HG03442 (cell line): ENCODE results near the gene SIAE.
A peak's percentile ranks its signal among the peaks of the same experiment; 100 is the strongest.
"Not testable (repeated sequence)": the region's sequence is repeated elsewhere in the genome, so short reads cannot be mapped to it uniquely, and the experiment has no call there.

Experiments
- ATAC-seq: cut with Tn5 transposase; IDR thresholded peaks from one replicate; pipeline ENCODE4 v1.9.1; 2021; ENCODE audit warnings: mild to moderate bottlenecking, moderate library complexity; ENCODE audit not compliant: unreplicated experiment

The SIAE gene

DNA sequence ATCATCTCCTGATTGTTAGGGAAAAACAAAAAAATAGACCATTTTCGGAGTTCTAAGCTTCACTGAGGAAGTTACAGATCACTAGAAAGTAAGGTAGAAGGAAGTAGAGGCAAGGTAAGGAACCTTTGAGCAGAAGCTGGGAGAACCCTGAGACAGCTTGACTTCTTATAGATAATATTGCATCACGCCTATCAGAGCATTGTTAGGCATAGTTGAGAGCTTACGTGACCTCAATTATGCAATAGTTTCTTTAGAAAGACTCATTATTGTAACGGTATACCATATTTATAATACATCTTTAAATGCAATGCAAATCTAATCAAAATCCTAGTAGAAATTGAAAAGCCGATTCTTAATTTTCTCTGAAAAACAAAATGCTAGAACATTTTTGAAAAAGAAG lies 46.0 kb downstream of the SIAE start:
- no peak for ATAC-seq

DNA sequence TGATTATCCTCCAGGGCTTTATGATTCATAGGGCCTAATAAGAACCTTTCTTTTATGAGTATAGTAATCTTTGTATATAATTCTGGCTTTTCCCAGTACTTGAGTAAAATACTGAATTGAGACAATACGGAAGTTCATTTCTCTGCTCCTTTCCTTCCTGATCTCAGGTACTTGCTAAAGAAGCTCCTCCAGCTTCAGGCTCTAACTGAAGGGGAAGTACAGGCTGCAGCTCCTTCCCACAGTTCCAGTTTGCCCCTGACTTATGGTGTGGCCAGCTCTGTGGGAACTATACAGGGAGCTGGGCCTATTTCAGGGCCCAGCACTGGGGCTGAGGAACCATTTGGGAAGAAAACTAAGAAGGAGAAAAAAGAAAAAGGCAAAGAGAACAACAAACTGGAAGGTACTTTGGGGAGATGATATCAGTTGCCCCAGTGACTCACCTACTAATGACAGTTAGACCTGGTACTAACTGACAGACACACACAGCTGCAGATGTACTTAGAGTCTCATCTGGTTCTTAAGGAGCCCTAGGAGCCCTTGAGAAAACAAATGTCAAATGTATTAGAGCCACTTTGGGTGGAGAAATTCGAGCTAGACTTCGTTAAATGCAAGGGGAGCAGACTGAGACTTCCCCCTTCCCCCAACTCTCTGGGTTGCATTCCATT lies 47.9 kb downstream of the SIAE start:
- no peak for ATAC-seq

DNA sequence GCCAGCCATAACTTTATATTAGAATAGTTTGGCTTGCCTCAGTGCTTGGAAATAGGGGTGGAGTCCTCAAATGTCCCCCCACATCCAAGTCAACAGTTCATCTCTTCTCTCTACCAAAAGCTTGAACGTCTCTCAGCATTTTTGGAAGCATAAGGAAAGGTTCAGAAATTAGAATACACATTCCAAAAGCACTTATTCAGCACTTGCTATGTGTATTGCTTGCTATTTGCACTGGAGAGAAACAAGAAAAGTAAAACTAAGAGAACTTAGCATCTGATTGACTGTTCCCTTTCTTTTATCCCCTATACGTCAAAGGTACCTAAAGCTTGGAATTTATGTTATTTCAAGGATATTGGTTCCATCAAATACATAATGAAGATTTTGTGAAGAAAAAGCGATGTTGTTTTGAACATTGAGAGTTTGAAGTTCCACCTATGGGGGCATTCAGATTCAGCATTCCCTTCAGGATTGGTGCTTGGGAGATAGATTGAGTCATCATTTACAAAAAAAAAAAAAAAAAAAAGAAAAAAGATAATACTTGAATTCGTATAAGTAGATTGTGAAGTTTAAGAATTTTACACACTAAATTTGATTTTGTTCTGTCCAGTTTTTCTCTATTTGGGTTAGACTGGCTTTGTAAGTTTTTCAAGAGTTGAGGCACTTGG lies 49.5 kb downstream of the SIAE start:
- ATAC-seq: no peak

DNA sequence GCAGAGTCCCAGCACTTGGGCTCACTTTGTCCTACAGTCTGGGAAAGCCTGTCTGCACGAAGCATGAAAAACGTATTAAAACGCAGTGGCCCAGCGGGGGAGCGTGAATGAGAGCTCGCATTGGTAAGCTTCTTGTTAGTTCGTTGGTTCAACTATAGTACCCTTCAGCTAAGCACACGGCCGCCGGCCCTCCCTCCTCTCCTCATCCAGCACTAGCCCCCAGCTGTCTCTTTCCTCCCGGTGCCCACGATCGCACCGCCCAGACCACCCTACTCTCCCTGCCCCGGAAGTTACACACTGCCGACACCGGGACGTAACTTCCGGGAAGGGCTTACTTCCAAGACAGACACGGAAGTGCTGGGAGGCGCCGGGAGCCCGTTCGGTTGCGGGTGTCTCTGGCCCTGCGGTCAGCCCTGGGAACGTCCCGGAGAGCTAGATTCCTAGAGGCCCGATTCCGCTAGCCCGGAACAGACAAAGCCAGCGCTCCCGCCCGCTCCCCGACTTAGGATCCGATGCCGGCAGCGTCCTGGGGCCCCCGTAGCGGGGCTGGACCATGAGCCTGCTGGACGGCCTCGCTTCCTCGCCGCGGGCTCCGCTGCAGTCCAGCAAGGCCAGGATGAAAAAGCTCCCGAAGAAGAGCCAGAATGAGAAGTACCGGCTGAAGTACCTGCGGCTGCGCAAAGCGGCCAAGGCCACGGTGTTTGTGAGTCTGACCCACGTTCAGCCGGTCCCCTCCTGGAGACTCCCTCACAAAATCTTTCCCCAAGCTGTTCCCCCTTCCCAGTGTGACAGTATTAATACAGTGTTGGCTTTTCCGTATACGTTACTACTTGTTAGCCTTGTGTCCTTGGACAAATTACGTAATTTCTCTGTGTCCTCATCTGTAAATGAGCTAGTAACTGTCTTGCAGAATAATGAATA lies 50.7 kb downstream of the SIAE start, which contains the start of gene TBRG1:
Gene TBRG1, plus strand, starts transcription at position 334 of the 921 bp plus-strand sequence. Its CDS starts 220 bp downstream, at position 554.
- peak; percentile 99 for ATAC-seq

DNA sequence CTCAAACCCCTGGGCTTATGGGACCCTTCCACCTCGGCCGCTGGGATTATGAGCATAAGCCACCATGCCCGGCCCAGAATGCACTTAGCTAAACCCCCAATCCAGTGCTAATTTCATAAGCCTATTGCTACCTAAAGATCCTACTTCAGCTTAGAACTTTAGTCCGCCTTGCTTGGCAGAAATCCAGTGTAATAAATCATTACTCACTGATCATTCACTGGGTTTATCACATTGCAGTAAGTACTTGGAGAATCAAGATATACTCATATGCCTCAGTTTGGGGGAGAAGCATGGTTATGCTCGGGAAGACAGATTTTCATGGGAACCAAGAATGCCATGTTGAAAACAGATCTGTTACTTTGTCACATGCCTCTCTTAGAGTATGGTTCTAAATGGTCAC lies 54.7 kb downstream of the SIAE start:
- no peak for ATAC-seq

DNA sequence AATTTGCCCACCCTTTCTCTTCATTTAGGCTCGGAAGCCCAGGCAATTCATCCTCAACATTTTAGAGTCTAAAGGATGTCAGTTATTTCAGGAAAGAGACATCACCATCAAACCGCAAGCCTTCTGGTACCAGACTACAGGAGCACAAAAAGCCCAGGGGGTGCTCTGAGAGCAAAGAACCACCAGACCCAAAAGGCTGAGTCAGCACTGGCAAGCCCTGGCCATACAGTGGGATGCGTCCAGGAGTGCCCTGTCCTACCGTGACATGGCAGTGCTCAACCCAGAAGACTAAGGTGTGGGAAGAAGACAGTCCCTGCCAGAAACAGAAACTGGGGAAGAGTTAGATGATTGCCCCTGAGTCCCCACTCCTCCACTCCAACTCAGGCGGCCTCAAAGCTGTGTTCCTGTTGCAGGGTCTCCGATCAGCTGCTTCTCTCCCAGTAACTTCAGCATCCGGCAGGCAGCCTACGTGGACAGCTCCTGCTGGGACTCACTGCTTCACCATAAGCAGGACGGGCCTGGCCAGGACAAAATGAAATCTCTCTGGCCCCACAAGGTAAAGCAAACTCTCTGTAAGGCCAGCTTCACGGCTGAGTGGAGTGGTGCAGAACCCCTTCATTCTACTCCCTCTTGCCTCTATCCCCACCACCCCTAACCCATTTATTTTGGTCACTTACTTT lies 60.8 kb downstream of the SIAE start:
- ATAC-seq: no peak

DNA sequence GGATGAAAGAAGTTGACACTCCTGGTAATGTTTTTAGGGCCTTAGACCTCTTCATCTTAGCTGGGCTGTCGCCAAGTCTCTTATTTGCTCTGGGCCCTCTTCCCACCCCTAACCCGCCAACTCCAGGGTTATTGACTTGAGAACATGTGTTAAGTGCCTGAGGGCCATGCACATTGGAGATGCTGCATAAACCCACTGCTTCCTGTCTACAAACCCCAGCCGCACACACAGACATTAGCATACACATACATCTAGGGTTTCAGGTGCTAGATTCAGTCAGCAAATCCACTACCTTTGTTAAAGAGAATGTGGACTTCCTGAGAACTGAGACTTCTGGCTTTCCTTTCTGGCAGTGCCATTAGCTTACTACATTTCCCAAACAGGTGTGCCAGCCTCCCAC lies 61.5 kb downstream of the SIAE start:
- ATAC-seq: peak; percentile 61

DNA sequence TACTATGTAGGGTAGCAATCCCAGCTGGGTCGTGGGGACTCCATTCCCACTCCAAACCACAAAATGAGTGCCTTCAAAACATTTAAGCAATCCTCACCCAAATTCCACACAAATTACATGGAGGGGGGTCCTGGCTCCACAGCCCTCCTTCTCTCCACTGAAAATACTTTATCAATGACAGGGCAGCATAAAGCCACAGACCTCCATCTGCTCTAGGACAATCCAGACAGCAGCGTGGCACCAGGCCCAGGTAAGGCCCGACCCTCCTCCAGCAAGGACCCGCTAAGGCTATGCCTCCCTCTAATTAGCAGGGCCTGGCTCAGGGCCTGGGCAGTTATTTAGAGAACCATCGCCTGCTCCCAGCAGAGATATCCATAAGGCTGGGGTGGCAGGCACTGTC lies 62.5 kb downstream of the SIAE start, which contains the start of gene PANX3:
Gene PANX3, plus strand, starts transcription at position 365 of the 400 bp plus-strand sequence. CDS start 129 bp downstream, outside the sequence.
- ATAC-seq: no peak

DNA sequence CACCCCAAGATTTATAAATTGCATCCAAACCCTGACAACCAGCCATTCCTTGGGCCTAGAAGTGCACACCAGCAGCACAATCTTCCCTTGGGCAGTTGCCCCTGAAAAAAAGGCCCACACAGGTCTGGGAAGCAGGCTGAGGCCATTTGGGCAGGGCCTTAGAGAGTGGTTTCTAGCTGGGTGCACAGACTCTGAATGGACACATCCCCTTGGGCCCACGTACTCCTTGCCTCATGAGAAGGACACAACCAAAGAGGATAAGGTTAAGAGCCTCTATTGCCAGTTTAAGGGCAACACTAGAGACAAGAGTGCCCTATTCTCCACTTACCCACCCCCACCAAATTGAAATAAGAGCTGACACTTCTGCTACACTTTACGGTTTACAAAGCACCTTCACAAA lies 63.2 kb downstream of the SIAE start:
- no peak for ATAC-seq

DNA sequence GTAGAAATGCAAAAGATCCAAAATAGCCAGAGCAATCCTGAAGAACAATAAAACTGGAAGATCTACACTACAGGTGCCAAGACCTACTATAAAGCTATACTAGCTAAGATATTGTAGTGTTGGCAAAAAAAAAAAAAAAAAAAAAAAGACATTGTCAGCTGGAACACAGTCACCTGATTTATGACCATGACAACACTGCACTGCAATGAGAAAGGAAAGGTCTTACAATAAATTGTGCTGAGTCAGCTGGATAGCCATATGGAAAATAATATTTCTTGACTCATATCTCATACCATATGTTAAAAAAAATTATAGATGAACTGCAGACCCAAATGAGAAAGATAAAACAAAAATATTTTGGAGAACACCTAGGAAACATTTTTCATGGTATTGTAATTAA lies 65.4 kb downstream of the SIAE start:
- no peak for ATAC-seq

DNA sequence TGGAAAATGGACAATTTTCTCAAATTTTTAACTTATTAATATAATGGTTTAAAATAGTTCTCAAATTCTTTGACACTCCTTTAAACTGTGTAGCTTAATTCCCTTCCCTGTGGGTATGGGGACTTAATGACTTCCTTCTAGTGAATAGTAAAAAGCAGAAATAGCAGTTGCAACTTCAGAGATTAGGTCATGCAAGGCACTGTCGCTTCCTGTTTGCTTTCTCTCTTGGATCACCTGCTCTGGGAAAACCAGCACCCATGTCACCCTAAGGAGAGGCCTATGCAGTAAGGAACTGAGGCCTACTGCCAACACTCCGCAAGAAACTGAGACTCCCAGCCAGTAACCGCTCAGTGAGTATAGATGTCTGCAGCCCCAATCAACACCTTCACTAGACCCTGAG lies 67.8 kb downstream of the SIAE start:
- ATAC-seq: no peak

DNA sequence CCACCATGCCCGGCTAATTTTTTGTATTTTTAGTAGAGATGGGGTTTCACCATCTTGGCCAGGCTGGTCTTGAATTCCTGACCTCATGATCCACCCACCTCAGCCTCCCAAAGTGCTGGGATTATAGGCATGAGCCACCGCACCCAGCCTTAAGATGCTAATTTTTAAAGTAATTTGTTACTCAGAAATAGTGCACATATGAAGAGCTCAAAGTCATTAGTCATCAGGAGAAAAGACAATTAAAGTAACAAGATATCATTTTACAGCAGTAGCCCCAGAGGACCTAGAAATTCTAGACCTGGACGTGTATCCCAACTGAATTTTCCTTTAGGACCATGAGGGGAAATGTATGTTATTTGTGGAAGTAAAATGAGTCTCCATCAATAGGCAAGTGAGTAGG lies 70.8 kb downstream of the SIAE start:
- not testable (repeated sequence) for ATAC-seq

DNA sequence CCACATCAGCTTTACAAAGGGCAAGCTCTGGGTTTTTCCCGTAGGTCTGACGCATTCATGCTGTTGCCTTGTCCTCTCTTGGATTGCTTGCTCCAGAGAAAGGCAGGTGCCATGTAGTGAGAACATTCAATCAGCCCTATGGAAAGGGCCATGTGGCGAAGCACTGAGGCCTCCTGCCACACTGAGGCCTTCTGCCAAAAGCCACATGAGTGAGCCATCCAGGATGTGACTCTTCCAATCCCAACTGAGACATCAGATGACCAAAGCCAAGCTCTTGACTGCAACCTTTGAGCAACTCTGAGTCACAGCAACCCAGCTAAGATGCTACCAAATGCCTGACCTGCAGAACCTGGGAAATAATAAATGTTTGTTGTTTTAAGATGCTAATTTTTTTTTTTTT lies 71.3 kb downstream of the SIAE start:
- ATAC-seq: no peak

DNA sequence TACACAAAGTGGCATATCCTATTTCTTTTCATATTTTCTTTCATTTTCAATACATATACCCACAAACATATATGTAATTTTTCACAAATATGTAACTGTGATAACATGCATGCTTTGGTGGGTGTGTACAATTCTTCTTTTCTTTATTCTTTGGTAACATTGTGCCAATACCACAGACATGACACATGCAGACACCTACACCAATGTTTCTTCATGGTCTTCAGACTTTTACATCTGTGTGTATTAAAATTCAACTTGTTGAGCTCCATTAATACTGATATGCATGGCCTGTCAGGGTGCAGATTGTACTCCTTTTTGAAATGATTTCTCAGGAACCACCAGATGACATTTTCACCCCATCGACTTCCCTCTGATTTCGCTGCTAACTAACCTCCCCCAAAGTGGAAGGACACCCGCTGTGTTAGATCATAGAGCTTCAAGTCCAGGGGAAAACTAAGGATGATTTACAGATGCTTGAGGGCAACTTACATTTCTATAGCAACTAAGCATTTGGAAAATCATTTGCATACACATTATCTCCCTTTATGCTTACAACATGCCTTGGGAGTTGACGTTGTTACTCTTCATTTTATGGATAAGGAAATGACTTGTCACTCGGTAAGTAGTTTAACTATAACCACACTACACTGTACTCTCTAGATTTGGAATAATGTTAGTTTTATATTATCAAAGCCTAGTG lies 72.8 kb downstream of the SIAE start:
- ATAC-seq: no peak

DNA sequence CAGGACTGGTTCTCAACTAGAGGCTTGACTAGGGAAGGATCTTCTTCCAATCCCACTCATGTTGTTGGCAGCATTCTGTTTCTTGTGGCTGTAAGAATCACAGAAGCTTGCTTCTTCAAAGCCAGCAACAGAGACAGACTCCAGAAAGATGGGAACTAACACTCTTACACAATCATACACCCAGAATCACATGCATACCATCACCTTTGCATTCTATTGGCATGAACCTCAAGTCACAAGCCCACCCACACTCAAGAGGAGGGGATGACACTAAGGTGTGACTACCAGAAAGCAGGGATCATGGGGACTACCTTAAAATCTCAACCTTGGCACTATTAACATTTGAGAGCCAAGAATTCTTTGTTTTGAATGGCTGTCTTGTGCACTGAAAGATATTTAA lies 75.9 kb downstream of the SIAE start:
- ATAC-seq: no peak

DNA sequence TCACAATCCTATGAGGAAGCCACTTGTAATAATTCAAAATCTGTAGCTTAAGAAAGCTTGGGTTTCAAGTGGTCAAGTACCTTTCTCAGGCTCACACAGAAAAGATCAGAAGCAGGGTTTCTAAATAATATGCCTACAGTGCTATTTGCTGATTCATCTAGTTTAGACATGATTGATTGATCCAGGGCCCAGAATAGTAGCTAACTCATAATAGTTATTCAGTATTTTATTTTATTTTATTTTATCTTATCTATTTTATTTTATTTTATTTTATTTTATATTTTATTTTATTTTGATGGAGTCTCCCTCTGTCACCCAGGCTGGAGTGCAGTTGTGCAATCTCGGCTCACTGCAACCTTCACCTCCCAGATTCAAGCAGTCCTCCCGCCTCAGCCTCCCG lies 78.2 kb downstream of the SIAE start:
- no peak for ATAC-seq

DNA sequence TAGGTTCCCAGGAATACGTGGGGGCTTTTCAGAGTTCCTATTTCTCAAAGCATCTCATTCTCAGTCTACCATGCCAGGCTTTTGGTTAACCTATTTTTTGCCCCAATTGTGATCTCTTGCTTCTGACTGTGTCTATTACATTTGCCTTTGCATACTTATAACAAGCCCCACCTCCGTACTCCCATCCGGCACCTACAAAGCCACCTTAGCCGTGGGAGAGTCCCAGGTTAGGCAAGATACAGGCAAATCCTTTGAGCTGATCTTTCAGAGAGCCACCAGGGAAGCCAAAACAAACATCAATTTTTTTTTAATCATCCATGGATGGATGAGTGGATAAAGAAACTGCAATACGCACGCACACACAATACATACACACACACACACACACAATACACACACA lies 80.9 kb downstream of the SIAE start:
- no peak for ATAC-seq

DNA sequence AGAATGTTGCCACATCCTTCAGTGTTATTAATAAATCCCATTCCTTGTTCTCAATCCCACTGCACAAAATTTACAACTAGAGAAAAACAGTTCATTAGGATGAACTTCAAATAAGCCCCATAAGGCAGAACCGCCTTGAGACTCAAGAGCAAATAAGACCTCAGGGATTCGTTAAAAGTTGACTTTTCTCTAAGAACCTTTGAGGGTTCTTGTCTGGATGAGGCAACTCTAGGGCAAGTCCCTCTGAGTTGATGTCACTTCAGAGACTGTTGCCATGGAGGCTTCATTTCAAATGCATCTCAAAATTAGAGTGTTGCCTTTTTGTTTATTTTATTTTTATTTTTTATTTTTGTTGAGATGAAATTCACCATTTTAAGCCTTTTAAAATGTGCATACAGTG lies 82.1 kb downstream of the SIAE start:
- no peak for ATAC-seq

DNA sequence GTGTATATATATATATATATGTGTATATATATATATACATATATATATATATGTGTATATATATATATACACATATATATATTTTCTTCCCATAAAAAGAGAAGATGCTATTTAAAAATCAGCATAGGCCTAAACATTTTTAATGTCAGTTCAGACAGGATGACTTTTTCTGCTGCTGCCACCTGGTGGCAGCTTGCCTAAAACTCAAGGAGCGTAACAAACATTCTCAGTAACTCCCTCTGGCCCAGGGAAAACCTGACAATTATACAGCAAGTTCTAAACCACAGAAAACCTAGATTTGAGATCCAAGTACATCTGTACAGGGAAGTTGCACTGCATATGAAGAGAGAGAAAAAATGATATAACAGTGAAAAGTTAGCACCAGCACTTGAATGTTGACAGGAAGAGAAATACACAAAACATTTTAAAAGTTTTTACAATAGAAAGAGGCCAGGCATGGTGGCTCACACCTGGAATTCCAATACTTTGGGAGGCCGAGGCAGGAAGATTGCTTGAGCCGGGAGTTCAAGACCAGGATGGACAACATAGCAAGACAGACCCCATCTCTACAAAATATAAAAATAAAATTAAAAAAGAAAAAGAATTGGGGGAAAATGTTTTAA lies 87.2 kb downstream of the SIAE start:
- ATAC-seq: no peak
